Hematopoietic multipotent progenitor cell treated with erythropoietin and hydrocortisone succinate and interleukin-3 and kit ligand, for 8 days (in vitro differentiated cells): ENCODE measurements around the gene WWOX.

Experiments
- DNase-seq: peaks from one replicate; pipeline ENCODE4 v3.0.0-alpha.2; 2015

WWOX gene

GRCh38 chr16:78936060-78936459 lies 836.6 kb downstream of the WWOX start:
- no peak for DNase-seq

- DNase-seq, result no peak
Measured at GRCh38 chr16:78939597-78939996, 840.1 kb downstream of the WWOX start.

GRCh38 chr16:78942625-78943245 lies 843.3 kb downstream of the WWOX start:
- DNase-seq, result no peak

- no peak for DNase-seq
Measured at GRCh38 chr16:78945336-78945735, 845.9 kb downstream of the WWOX start.

- DNase-seq, result no peak
Measured at GRCh38 chr16:78946556-78946955, 847.1 kb downstream of the WWOX start.

GRCh38 chr16:78950768-78951167 lies 851.3 kb downstream of the WWOX start:
- DNase-seq, result no peak

- no peak for DNase-seq
Measured at GRCh38 chr16:78952630-78953029, 853.2 kb downstream of the WWOX start.

GRCh38 chr16:78953526-78953925 lies 854.1 kb downstream of the WWOX start:
- no peak for DNase-seq

GRCh38 chr16:78955206-78955605 lies 855.8 kb downstream of the WWOX start:
- no peak for DNase-seq

GRCh38 chr16:78956859-78957258 lies 857.4 kb downstream of the WWOX start:
- DNase-seq, result no peak

- DNase-seq, result no peak
Measured at GRCh38 chr16:78957317-78958100, 858.1 kb downstream of the WWOX start.

- no peak for DNase-seq
Measured at GRCh38 chr16:78961464-78961863, 862.0 kb downstream of the WWOX start.

GRCh38 chr16:78962457-78962929 lies 863.0 kb downstream of the WWOX start:
- DNase-seq, result no peak

- DNase-seq, result no peak
Measured at GRCh38 chr16:78967948-78968347, 868.5 kb downstream of the WWOX start.

GRCh38 chr16:78969721-78970120 lies 870.3 kb downstream of the WWOX start:
- no peak for DNase-seq

GRCh38 chr16:78970650-78971049 lies 871.2 kb downstream of the WWOX start:
- no peak for DNase-seq

GRCh38 chr16:78972006-78972405 lies 872.6 kb downstream of the WWOX start:
- DNase-seq, result no peak

GRCh38 chr16:78972986-78973385 lies 873.5 kb downstream of the WWOX start:
- no peak for DNase-seq

- no peak for DNase-seq
Measured at GRCh38 chr16:78976212-78976611, 876.8 kb downstream of the WWOX start.

GRCh38 chr16:78980825-78981224 lies 881.4 kb downstream of the WWOX start:
- DNase-seq, result no peak

GRCh38 chr16:78982096-78982744 lies 882.8 kb downstream of the WWOX start:
- no peak for DNase-seq

GRCh38 chr16:78984324-78984723 lies 884.9 kb downstream of the WWOX start:
- DNase-seq, result no peak

- DNase-seq, result no peak
Measured at GRCh38 chr16:78984887-78985464, 885.5 kb downstream of the WWOX start.
